Measurements from ENCODE around the gene ANKIB1. TPM values are rescaled to one million over a fixed set of nuclear protein-coding genes. Genes with fewer than 3 reads are reported as not detected.

Gene ANKIB1
- total and polyA plus RNA-seq, 4 donors: 3.9 to 14.8 (median 8.4) TPM

DNA sequence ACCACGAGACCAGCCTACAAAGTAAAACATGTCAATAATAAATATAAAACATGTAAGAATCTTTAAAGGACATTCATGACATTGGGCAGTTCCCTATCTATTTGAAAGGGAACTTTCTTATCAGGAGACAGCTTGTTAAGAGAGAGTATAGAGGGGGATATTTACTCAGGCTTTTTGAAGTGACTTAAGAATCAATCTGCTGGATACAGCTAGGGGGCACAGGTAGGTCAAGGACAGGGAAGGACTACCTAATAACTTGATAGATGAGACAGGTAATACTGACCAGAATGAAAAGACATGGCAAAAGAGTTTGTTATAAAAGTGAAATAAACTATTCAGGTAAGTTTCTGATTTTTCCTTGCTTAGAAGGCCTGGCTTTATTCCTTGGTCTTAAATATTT is 45.0 kb upstream of the ANKIB1 start:
- H3K27ac ChIP-seq (ENCODE audit: low read depth in 1 of 2, low read length in 2 of 2): no peak overlapping the region
- H3K9me3 ChIP-seq (ENCODE audit: control insufficient read depth in 4 of 4, low read length in 3 of 4): no peaks in the 10 kb centered on the region
- 96% methylated on average over 1 of the region's 1 CpG for WGBS
- H3K4me1 ChIP-seq (ENCODE audit: control insufficient read depth in 4 of 4, insufficient read depth in 4 of 4, low read length in 3 of 4): no peaks in the 10 kb centered on the region
- DNase-seq (ENCODE audit: low spot score): no peak
- H3K4me3 ChIP-seq (ENCODE audit: low read depth in 1 of 3, low read length in 3 of 3): no peak overlapping the region
- H3K9ac ChIP-seq (ENCODE audit: low read depth in 1 of 2, low read length in 2 of 2): no peak overlapping the region
- H3K36me3 ChIP-seq (ENCODE audit: control insufficient read depth in 4 of 4, insufficient read depth in 3 of 4, low read depth in 1 of 4, low read length in 3 of 4): peaks cover 4 to 28% (median 22%) of the 10 kb centered on the region in 4 donors
- TF ChIP-seq RAD21 (IDR thresholded peaks at IDR 0.05): no peak
- TF ChIP-seq EGR1 (IDR thresholded peaks at IDR 0.05; ENCODE audit: low read depth in 2 of 2): no peak
- H3K27me3 ChIP-seq (ENCODE audit: control insufficient read depth in 4 of 4, insufficient read depth in 4 of 4, low read length in 3 of 4): no peaks in the 10 kb centered on the region

GRCh38 chr7:92205987-92206386 is 39.8 kb upstream of the ANKIB1 start:
- WGBS: 98% methylated on average over 3 of the region's 3 CpGs
- TF ChIP-seq RAD21 (IDR thresholded peaks at IDR 0.05): no peak
- TF ChIP-seq EGR1 (IDR thresholded peaks at IDR 0.05; ENCODE audit: low read depth in 2 of 2): no peak
- no peak for TF ChIP-seq SP1 (IDR thresholded peaks at IDR 0.05)
- no peak for TF ChIP-seq JUND (IDR thresholded peaks at IDR 0.05)
- TF ChIP-seq GABPA (IDR thresholded peaks at IDR 0.05 in 1 of 2, conservative IDR thresholded peaks at IDR 0.05 in 1 of 2): no peak
- no peak for TF ChIP-seq NR2F2 (IDR thresholded peaks at IDR 0.05)
- no peak for TF ChIP-seq HNF4A (conservative IDR thresholded peaks at IDR 0.05)
- TF ChIP-seq, protein P1, sequence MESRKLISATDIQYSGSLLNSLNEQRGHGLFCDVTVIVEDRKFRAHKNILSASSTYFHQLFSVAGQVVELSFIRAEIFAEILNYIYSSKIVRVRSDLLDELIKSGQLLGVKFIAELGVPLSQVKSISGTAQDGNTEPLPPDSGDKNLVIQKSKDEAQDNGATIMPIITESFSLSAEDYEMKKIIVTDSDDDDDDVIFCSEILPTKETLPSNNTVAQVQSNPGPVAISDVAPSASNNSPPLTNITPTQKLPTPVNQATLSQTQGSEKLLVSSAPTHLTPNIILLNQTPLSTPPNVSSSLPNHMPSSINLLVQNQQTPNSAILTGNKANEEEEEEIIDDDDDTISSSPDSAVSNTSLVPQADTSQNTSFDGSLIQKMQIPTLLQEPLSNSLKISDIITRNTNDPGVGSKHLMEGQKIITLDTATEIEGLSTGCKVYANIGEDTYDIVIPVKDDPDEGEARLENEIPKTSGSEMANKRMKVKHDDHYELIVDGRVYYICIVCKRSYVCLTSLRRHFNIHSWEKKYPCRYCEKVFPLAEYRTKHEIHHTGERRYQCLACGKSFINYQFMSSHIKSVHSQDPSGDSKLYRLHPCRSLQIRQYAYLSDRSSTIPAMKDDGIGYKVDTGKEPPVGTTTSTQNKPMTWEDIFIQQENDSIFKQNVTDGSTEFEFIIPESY (IDR thresholded peaks at IDR 0.05): no peak
- TF ChIP-seq TAF1 (conservative IDR thresholded peaks at IDR 0.05): no peak
- TF ChIP-seq, protein P2, sequence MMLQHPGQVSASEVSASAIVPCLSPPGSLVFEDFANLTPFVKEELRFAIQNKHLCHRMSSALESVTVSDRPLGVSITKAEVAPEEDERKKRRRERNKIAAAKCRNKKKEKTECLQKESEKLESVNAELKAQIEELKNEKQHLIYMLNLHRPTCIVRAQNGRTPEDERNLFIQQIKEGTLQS (IDR thresholded peaks at IDR 0.05): no peak
- no peak for TF ChIP-seq FOXA2 (IDR thresholded peaks at IDR 0.05)
- TF ChIP-seq YY1 (IDR thresholded peaks at IDR 0.05): no peak
- no peak for TF ChIP-seq FOXA1 (IDR thresholded peaks at IDR 0.05)
- no peak for TF ChIP-seq MAX (IDR thresholded peaks at IDR 0.05)
- no peak for TF ChIP-seq REST (IDR thresholded peaks at IDR 0.05)
- no peak for TF ChIP-seq HNF4G (IDR thresholded peaks at IDR 0.05)
- TF ChIP-seq RXRA (IDR thresholded peaks at IDR 0.05): no peak
- TF ChIP-seq, protein P3, sequence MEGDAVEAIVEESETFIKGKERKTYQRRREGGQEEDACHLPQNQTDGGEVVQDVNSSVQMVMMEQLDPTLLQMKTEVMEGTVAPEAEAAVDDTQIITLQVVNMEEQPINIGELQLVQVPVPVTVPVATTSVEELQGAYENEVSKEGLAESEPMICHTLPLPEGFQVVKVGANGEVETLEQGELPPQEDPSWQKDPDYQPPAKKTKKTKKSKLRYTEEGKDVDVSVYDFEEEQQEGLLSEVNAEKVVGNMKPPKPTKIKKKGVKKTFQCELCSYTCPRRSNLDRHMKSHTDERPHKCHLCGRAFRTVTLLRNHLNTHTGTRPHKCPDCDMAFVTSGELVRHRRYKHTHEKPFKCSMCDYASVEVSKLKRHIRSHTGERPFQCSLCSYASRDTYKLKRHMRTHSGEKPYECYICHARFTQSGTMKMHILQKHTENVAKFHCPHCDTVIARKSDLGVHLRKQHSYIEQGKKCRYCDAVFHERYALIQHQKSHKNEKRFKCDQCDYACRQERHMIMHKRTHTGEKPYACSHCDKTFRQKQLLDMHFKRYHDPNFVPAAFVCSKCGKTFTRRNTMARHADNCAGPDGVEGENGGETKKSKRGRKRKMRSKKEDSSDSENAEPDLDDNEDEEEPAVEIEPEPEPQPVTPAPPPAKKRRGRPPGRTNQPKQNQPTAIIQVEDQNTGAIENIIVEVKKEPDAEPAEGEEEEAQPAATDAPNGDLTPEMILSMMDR (IDR thresholded peaks at IDR 0.05; ENCODE audit: low read depth, low read length, missing input control): no peak
- H3K27me3 ChIP-seq (ENCODE audit: control insufficient read depth in 4 of 4, insufficient read depth in 4 of 4, low read length in 3 of 4): no peaks in the 10 kb centered on the region
- H3K4me3 ChIP-seq (ENCODE audit: low read depth in 1 of 3, low read length in 3 of 3): no peak overlapping the region
- no peak overlapping the region for H3K27ac ChIP-seq (ENCODE audit: low read depth in 1 of 2, low read length in 2 of 2)
- no peak overlapping the region for H3K9ac ChIP-seq (ENCODE audit: low read depth in 1 of 2, low read length in 2 of 2)
- no peak for DNase-seq (ENCODE audit: low spot score)
- H3K36me3 ChIP-seq (ENCODE audit: control insufficient read depth in 4 of 4, insufficient read depth in 3 of 4, low read depth in 1 of 4, low read length in 3 of 4): peaks cover 6 to 32% (median 22%) of the 10 kb centered on the region in 4 donors
- no peaks in the 10 kb centered on the region for H3K9me3 ChIP-seq (ENCODE audit: control insufficient read depth in 4 of 4, low read length in 3 of 4)
- H3K4me1 ChIP-seq (ENCODE audit: control insufficient read depth in 4 of 4, insufficient read depth in 4 of 4, low read length in 3 of 4): no peaks in the 10 kb centered on the region
